ENCODE data around the gene TUBB4A.
A peak's percentile ranks its signal among the peaks of the same experiment; 100 is the strongest.

- TF ChIP-seq CTCF (conservative IDR thresholded peaks at IDR 0.05; ENCODE audit: low read length) (0 out of 2 replicates have a peak, but pooled peaks have one; percentile 5), EZH2phosphoT487 (IDR thresholded peaks at IDR 0.05; ENCODE audit: borderline replicate concordance, low read depth, low read length) (no peak)
Observed at GRCh38 chr19:6459262-6460098, 42.6 kb downstream of the TUBB4A start, which contains the start of gene SLC25A23.
